H1 (cell line): ENCODE data around the gene PSME2.

Experiments
- BRCA1 ChIP-seq: IDR thresholded peaks from 2 replicates; pipeline ENCODE4 v1.6.1; 2012; ENCODE audit warnings: low read depth, low read length, improper control_type of control experiment
- CHD1 ChIP-seq: IDR thresholded peaks from 2 replicates; pipeline ENCODE4 v1.6.1; 2012; ENCODE audit warnings: low read depth, low read length, improper control_type of control experiment
- CTCF ChIP-seq, 3 experiments: IDR thresholded peaks; 1 replicate in 2 of 3; 2 replicates in 1 of 3; pipeline versions ENCODE4 v1.5.1 to v1.6.1; 2011; ENCODE audit warnings: low read length in 3 of 3, mild to moderate bottlenecking in 3 of 3, inconsistent platforms in 2 of 3, low read depth in 1 of 3, moderate library complexity in 1 of 3; ENCODE audit not compliant: insufficient read depth in 1 of 3; ENCODE audit errors: control extremely low read depth in 1 of 3
- EP300 ChIP-seq, 2 experiments: IDR thresholded peaks; 1 replicate in 1 of 2; 2 replicates in 1 of 2; pipeline ENCODE4 v1.6.1; 2011 to 2012; ENCODE audit warnings: low read depth in 2 of 2, low read length in 2 of 2, mild to moderate bottlenecking in 2 of 2, borderline replicate concordance in 1 of 2, inconsistent platforms in 1 of 2, moderate library complexity in 1 of 2
- FOSL1 ChIP-seq: IDR thresholded peaks from 2 replicates; pipeline ENCODE4 v1.6.1; 2011; ENCODE audit warnings: mild to moderate bottlenecking, low read depth, low read length, moderate library complexity; ENCODE audit not compliant: insufficient read depth
- GABPA ChIP-seq: IDR thresholded peaks from 2 replicates; pipeline ENCODE4 v1.6.1; 2011; ENCODE audit warnings: mild to moderate bottlenecking, low read length, moderate library complexity, borderline replicate concordance; ENCODE audit not compliant: insufficient read depth
- NRF1 ChIP-seq: IDR thresholded peaks from 2 replicates; pipeline ENCODE4 v1.6.1; 2011; ENCODE audit warnings: mild to moderate bottlenecking, low read depth, low read length, improper control_type of control experiment
- POLR2AphosphoS5 ChIP-seq: IDR thresholded peaks from 2 replicates; pipeline ENCODE4 v1.6.1; 2011; ENCODE audit warnings: low read depth, low read length
- SUZ12 ChIP-seq: fragments of 200-600 bp; sonication (generic); IDR thresholded peaks from 2 replicates; pipeline ENCODE4 v1.6.1; 2012; ENCODE audit warnings: mild to moderate bottlenecking, inconsistent platforms, low read length, moderate library complexity, mixed read lengths
- TBP ChIP-seq: IDR thresholded peaks from 2 replicates; pipeline ENCODE4 v1.6.1; 2011; ENCODE audit warnings: low read depth, low read length, improper control_type of control experiment
- TEAD4 ChIP-seq: IDR thresholded peaks from 2 replicates; pipeline ENCODE4 v1.6.1; 2012; ENCODE audit warnings: low read depth, low read length, inconsistent platforms, mixed read lengths
- USF2 ChIP-seq: IDR thresholded peaks from 2 replicates; pipeline ENCODE4 v1.6.1; 2011; ENCODE audit warnings: low read length, improper control_type of control experiment

- TF ChIP-seq USF2 (no peak), CTCF (IDR thresholded peaks at IDR 0.05; ENCODE audit: control extremely low read depth in 1 of 3, insufficient read depth in 1 of 3, low read depth in 1 of 3, low read length in 3 of 3) (no peak), GABPA (no peak), NRF1 (no peak), CHD1 (no peak), SUZ12 (no peak), TBP (no peak), BRCA1 (no peak), EP300 (IDR thresholded peaks at IDR 0.05; ENCODE audit: borderline replicate concordance in 1 of 2, low read depth in 2 of 2, low read length in 2 of 2) (no peak), TEAD4 (no peak), FOSL1 (no peak), POLR2AphosphoS5 (no peak)
Observed at GRCh38 chr14:24133735-24134134, 12.7 kb downstream of the PSME2 start.
